ENCODE data around the gene CENPO.

The CENPO gene

GRCh38 chr2:24866946-24867345 lies 73.7 kb downstream of the CENPO start:
- no peak for DNase-seq

- DNase-seq = no peak
Measured at GRCh38 chr2:24870440-24870839, 77.2 kb downstream of the CENPO start.

GRCh38 chr2:24870891-24871705 lies 77.9 kb downstream of the CENPO start:
- no peak for DNase-seq

- no peak for DNase-seq
Measured at GRCh38 chr2:24871852-24872333, 78.7 kb downstream of the CENPO start.
